ENCODE measurements around the gene AOPEP. TPM values are rescaled to one million over a fixed set of nuclear protein-coding genes. Genes with fewer than 3 reads are reported as not detected.
A peak's percentile ranks its signal among the peaks of the same experiment; 100 is the strongest.

The AOPEP gene
- total RNA-seq, 4 donors from 2014 or later = 305 to 458 (median 419) TPM

GRCh38 chr9:94973451-94973941 lies 247.0 kb downstream of the AOPEP start:
- H3K27ac ChIP-seq (replicated peaks in 1 of 4) = peak overlapping the region in 1 of 4 donors; percentile 26
- no peak for DNase-seq (ENCODE audit: extremely low spot score)
- no peak overlapping the region for H3K4me3 ChIP-seq
- WGBS = 80% methylated on average over 11 of the region's 11 CpGs
- peaks cover 0 to 5% (median 0%) of the 10 kb centered on the region in 4 donors for H3K36me3 ChIP-seq
- TF ChIP-seq POLR2A (IDR thresholded peaks at IDR 0.05; ENCODE audit: low read depth) (no peak), CTCF (IDR thresholded peaks at IDR 0.05) (no peak), EP300 (IDR thresholded peaks at IDR 0.05) (no peak), POLR2AphosphoS5 (IDR thresholded peaks at IDR 0.05) (no peak)
- no peaks in the 10 kb centered on the region for H3K9me3 ChIP-seq
- intact Hi-C loops (cut with DNase I) = no loop called here
- H3K4me1 ChIP-seq = peaks cover 14 to 31% (median 18%) of the 10 kb centered on the region in 4 donors
- H3K27me3 ChIP-seq = no peaks in the 10 kb centered on the region

- no peak for DNase-seq (ENCODE audit: extremely low spot score)
- WGBS = 76% methylated on average over 10 of the region's 10 CpGs
- Histone ChIP-seq H3K27me3 (no peaks in the 10 kb centered on the region), H3K4me3 (no peak overlapping the region), H3K9me3 (no peaks in the 10 kb centered on the region), H3K36me3 (peaks cover 0 to 6% (median 0%) of the 10 kb centered on the region in 4 donors), H3K27ac (replicated peaks in 1 of 4) (peak overlapping the region in 2 of 4 donors; percentile 7 to 13), H3K4me1 (peaks cover 14 to 31% (median 18%) of the 10 kb centered on the region in 4 donors)
- intact Hi-C loops (cut with DNase I) = no loop called here
- TF ChIP-seq EP300 (IDR thresholded peaks at IDR 0.05) (no peak), POLR2A (IDR thresholded peaks at IDR 0.05; ENCODE audit: low read depth) (no peak), POLR2AphosphoS5 (IDR thresholded peaks at IDR 0.05) (no peak), CTCF (IDR thresholded peaks at IDR 0.05) (no peak)
Observed at GRCh38 chr9:94974154-94974879, 247.8 kb downstream of the AOPEP start.

- 96% methylated on average over 10 of the region's 11 CpGs for WGBS
- Histone ChIP-seq H3K27ac (replicated peaks in 1 of 4) (no peak overlapping the region), H3K9me3 (no peaks in the 10 kb centered on the region), H3K4me1 (peaks cover 14 to 31% (median 18%) of the 10 kb centered on the region in 4 donors), H3K36me3 (peaks cover 0 to 14% (median 0%) of the 10 kb centered on the region in 4 donors), H3K27me3 (no peaks in the 10 kb centered on the region), H3K4me3 (no peak overlapping the region)
- TF ChIP-seq CTCF (IDR thresholded peaks at IDR 0.05) (no peak), POLR2A (IDR thresholded peaks at IDR 0.05; ENCODE audit: low read depth) (no peak), EP300 (IDR thresholded peaks at IDR 0.05) (no peak), POLR2AphosphoS5 (IDR thresholded peaks at IDR 0.05) (no peak)
- DNase-seq (ENCODE audit: extremely low spot score) = no peak
- intact Hi-C loops (cut with DNase I) = no loop called here
Observed at GRCh38 chr9:94975480-94975879, 249.0 kb downstream of the AOPEP start.

- 86% methylated on average over 4 of the region's 4 CpGs for WGBS
- DNase-seq (ENCODE audit: extremely low spot score) = no peak
- no peaks in the 10 kb centered on the region for H3K27me3 ChIP-seq
- no peak overlapping the region for H3K27ac ChIP-seq (replicated peaks in 1 of 4)
- TF ChIP-seq CTCF (IDR thresholded peaks at IDR 0.05) = no peak
- TF ChIP-seq EP300 (IDR thresholded peaks at IDR 0.05) = no peak
- no peak for TF ChIP-seq POLR2AphosphoS5 (IDR thresholded peaks at IDR 0.05)
- no peak for TF ChIP-seq POLR2A (IDR thresholded peaks at IDR 0.05; ENCODE audit: low read depth)
- no peaks in the 10 kb centered on the region for H3K9me3 ChIP-seq
- peaks cover 0 to 14% (median 0%) of the 10 kb centered on the region in 4 donors for H3K36me3 ChIP-seq
- H3K4me3 ChIP-seq = no peak overlapping the region
- intact Hi-C loops (cut with DNase I) = no loop called here
- peaks cover 14 to 31% (median 18%) of the 10 kb centered on the region in 4 donors for H3K4me1 ChIP-seq
Observed at GRCh38 chr9:94976077-94976476, 249.6 kb downstream of the AOPEP start.

Data from esophagus muscularis mucosa (tissue), 4 donors.